Activated T-cell treated with anti-CD3 and anti-CD28 coated beads, Interleukin-2, amount 50 U/mL, for 1 hour (primary cell): Measurements from ENCODE around the gene UBTD2.

Experiments
- DNase-seq: peaks from one replicate; pipeline ENCODE4 v3.0.0-alpha.2; 2020

The UBTD2 gene

DNA sequence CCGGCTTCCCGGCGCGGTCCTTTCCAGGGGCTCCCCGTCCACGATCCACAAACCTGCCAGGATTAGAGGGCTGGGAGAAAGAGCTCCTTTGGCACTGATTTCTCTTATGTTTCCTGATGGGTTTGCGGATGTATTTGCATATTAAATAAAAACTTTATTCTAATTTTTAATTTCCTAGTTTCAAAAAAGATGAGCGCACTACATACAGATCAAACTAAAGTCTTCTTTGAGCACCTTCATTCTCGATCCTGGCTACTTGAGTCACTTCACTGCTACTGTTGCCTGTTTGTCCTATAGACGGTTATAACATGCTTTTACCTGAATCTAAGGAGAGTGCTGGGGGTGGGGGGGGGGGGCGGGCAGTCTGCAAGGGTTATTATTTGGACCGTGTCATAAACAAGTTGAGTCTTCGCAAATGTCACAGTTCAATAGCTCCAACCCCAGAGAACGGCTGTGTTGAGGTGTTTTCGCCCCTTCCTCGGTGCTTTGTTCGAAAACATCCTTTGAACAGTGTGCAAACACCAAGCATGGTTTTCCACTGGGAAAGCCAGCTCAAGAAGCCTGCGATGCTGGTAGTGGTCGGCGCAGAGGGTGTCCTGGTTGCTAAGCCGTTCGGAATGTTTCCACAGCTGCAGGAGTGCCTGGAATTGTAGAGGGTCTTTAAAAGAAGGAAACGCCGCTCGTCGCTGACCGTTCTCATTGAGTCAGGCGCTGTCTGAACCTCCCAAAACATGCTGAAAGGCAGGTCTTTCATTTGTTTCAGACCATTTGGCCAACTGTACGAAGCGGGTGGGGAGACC lies 94.5 kb downstream of the UBTD2 start:
- DNase-seq: no peak

- DNase-seq: peak; percentile 90
Observed at GRCh38 chr5:172188033-172188892, 95.3 kb downstream of the UBTD2 start, which contains the start of gene STK10. TSS of gene STK10 (minus strand) at chr5:172188224. CDS start at chr5:172188042, 182 bp downstream.

DNA sequence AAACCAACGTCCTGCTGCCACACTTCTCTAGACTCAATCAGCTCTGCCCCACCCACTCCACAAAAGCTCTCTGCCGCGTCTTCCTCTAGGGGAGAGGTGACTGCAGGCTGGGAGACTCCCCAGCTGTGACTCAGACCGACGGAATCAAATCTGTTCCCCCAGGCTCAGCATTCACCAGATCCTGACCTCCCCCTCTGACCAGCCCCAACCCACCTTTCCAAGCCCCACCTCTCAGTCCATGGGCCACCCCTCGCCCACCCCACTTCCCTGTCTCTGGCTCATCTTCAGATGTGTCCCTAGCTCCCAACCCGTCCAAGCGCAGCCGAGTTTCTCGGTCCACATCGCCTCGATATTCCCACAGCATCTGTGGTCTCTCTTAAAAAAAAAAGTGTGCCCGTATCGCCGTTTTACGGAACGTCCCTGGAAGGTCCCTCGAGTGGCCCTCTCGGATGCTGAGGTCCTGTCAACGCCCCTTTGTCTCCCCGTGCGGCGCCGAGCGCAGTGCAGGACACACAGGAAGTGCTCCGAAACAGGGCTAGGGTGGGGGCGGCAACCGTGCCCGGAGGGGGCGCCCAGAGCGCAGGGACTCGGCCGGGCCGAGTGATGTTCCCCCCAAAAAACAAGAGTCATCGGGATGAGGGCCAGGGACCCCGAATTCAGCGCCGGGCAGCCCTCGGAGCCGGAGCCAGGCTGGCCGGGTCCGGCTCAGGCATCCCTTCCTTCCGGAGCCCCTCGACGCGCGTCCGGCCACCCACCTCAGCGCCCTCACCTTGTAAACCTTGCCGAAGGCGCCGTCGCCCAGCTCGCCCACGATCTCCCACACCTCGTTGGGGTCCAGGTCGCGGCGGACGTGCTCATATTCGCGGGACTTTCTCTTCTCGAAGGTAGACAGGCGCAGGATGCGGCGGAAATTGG lies 96.2 kb downstream of the UBTD2 start:
- peak; percentile 72 for DNase-seq

DNA sequence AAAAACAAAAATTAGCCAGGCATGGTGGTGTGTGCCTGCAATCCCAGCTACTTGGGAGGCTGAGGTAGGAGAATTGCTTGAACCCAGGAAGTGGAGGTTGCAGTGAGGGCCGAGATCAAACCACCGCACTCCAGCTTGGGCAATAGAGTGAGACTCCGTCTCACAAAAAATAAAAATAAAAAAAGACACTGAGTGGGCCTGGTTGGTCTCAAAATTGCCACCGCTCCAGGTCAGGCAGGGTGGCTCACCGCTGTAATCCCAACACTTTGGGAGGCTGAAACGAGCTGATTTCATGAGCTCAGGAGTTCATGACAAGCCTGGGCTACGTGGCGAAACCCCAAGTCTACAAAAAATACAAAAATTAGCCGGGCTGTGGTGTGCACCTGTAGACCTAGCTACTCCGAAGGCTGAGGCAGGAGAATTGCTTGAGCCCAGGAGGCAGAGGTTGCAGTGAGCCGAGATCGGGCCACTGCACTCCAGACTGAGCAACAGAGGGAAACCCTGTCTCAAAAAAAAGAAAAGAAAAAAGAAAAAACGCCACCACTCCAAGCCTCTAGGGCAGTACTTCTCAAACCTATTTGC lies 97.4 kb downstream of the UBTD2 start:
- DNase-seq: no peak

DNA sequence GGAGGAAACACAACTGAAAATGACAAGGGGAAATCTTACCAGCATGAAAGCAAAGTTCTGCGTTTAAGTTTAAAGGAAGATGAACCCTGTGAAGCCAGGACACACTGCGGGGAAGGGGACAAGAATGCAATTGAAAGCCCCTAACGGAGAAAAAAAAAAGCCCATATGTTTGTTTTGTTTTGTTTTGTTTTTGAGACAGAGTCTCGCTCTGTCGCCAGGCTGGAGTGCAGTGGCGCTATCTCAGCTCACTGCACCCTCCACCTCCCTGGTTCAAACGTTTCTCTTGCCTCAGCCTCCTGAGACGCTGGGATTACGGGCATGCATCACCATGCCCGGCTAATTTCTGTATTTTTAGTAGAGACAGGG lies 98.5 kb downstream of the UBTD2 start:
- peak; percentile 42 for DNase-seq

- DNase-seq: no peak
Observed at GRCh38 chr5:172183881-172184280, 99.7 kb downstream of the UBTD2 start.

- DNase-seq: no peak
Observed at GRCh38 chr5:172182291-172182690, 101.3 kb downstream of the UBTD2 start.

- DNase-seq: peak; percentile 48
Observed at GRCh38 chr5:172180936-172181335, 102.6 kb downstream of the UBTD2 start.

DNA sequence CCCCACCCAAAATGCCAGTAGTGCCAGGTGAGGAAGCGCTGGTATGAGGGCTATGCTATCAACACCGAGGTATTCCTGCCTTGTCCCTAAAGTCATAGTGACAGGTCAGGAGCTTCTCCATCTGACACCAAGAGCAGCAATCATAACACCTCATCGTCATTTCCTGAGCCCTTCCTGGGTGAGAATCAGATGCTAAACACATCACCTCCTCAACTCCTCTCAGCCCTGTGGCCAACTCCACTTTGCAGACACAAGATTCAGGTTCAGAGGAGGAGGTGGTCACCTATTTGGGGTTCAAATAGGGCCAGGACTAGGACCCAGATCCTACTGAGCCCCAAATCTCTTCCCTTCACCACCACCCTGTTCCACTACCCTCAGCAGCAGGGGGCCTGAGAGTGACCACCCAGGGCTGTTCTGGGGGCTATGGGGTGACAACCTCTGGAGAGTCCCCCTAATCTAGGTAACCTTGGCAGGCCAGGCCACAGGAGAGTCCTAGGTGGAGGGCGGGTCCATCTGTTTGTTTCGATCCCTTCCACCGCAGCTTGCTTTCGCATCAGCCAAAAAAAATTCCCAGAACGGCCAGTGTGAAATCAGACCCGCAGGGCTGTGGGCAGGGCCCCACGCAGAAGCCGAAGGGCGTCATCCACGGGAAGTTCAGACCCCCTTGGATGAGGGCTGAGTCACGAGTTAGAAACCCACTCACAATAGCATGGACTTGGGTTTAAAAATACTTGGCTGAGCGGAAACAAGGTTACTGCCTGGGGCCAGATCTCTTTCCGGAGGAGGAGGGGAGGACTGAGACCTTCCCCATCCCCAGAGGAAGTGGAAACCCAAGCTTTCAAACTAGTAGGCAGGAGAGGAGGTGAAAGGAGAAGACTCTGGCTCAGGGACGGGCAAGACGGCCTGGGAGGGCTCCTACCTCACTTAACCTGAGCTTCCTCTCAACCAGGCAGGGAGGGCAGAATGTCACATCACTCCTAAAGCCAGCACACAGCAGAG lies 104.3 kb downstream of the UBTD2 start:
- peak; percentile 53 for DNase-seq

DNA sequence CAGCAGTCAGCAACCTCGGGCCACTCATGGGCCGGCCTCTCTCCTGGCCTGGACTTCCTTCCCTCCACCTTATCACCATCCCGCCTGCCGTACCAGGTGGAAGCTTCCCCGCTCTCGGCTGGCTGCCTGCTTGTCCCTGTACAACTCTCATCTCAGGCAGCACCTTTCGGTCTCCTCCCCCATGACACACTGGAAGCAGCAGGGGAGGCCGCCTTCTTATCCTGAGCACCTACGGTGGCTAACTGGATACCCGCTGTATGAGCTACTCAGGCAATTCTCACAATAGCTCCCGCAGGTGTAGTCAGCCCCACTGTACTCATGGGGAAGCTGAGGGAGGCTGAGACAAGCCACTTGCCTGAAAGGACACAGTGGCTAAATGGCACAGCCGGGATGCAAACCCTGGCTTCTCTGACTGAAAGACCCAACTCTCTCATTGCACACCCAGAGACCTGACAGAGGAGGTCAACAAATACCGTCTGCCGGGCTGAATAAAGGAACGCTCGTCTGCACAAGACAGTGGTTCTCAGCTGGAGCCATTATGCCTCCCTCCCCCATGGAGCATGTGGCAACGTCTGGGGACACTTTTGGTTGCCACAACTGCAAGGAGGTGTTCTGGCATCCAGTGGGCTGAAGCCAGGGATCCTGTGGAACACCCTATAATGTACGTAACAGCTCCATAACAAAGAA lies 105.1 kb downstream of the UBTD2 start:
- peak; percentile 53 for DNase-seq

DNA sequence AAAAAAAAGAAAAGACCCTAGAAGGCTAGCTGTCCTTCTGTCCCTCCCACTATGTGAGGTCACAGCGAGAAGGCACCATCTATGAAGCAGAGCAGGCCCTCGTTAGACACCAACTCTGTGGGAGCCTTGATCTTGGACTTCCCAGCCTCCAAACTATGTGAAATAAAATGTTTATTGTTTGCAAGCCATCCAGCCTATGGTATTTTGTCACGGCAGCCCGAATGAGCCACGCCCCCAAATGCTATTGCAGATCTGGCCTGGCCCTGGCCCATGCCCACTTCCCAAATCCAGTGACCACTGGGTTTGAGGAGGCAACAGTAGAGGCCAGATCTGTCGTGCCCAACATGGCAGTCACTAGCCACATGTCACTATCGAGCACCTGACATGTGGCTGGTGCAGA lies 106.4 kb downstream of the UBTD2 start:
- DNase-seq: no peak

GRCh38 chr5:172175263-172175719 lies 108.3 kb downstream of the UBTD2 start:
- peak; percentile 84 for DNase-seq

DNA sequence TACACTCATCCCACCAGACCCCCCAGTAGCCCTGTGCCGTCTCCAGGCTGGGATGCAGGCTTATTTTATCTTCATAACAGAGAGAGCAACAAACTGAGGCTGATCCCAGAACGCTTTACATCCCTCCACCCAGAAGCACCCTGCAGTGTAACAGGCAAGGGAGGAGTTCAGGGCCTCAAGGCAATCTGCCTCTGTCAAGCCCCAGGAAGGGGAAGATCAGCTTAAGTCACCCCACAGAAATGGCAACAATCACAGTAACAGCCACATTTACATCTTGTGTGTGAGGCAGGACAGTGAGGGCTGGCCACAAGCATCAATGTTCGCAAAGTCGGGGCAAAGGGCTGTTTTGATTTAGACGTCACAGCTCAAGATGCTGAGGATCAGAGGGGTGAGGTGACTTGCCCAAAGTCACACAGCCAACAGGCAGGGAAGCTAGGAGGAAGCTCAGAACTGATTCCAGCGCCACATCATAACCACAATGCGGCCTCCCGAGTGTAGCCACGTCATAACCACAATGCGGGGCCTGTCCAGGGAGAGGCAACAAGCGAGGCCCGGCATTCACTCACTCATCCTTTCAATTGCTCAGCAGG lies 109.9 kb downstream of the UBTD2 start:
- peak; percentile 69 for DNase-seq

DNA sequence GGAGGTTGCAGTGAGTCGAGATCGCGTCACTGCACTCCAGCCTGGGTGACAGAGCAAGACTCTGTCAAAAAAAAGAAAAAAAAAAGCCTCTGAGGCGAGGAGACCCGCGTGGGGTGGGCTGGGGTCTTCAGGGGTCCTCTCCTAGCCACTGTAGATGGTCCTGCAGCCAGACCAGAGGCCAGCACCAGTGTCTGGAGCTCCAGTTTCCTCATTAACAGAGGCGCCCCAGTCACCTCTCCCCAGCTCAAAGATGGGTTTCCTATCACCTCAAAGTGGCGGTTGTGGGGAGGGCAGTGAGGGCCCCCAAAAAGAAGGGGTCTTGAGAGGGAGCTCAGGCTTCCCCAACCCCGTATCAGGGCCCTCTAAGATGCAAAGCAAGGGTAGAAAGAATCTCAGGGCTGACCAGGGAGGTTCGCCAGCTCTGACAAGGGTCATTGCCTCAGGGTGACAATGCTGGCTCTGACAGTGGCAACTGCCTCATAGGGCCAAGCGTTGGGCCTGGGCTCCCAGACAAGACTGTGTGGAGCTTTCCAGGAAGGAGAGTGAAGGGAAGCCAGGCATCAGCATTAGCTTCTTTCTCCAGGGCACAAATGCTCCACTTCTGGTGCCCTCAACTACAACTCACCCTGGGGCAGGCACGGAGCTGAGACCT lies 110.5 kb downstream of the UBTD2 start:
- DNase-seq: no peak

GRCh38 chr5:172171118-172171517 lies 112.4 kb downstream of the UBTD2 start:
- DNase-seq: no peak

GRCh38 chr5:172170251-172170701 lies 113.3 kb downstream of the UBTD2 start:
- DNase-seq: no peak

- no peak for DNase-seq
Observed at GRCh38 chr5:172169216-172169615, 114.3 kb downstream of the UBTD2 start.

GRCh38 chr5:172168311-172168710 lies 115.3 kb downstream of the UBTD2 start:
- no peak for DNase-seq

- DNase-seq: no peak
Observed at GRCh38 chr5:172167895-172168294, 115.7 kb downstream of the UBTD2 start.
